ENCODE results near the gene CUEDC2.

CUEDC2 gene

GRCh38 chr10:102432162-102432950 is at the start of gene CUEDC2:
Gene CUEDC2 (minus strand): TSS chr10:102432574. CDS start chr10:102425188, 7,386 bp downstream.
- in situ Hi-C loops (cut with HindIII; ENCODE audit: low pct_unique_long_range_greater_than_20kb, low sequenced_read_pairs), result no loop called here
- TF ChIP-seq JUND (IDR thresholded peaks at IDR 0.05; ENCODE audit: low read depth), result no peak
- peak; percentile 96 to 99 for DNase-seq (ENCODE audit: low read depth in 1 of 2, low spot score in 1 of 2)

- no peak for TF ChIP-seq JUND (IDR thresholded peaks at IDR 0.05; ENCODE audit: low read depth)
- in situ Hi-C loops (cut with HindIII; ENCODE audit: low pct_unique_long_range_greater_than_20kb, low sequenced_read_pairs), result no loop called here
- DNase-seq (ENCODE audit: low read depth in 1 of 2, low spot score in 1 of 2), result no peak
These were observed 48.0 kb upstream of the CUEDC2 start for GRCh38 chr10:102480396-102480795.

- in situ Hi-C loops (cut with HindIII; ENCODE audit: low pct_unique_long_range_greater_than_20kb, low sequenced_read_pairs), result no loop called here
- DNase-seq (ENCODE audit: low read depth in 1 of 2, low spot score in 1 of 2), result no peak
- TF ChIP-seq JUND (IDR thresholded peaks at IDR 0.05; ENCODE audit: low read depth), result no peak
These were observed 47.3 kb upstream of the CUEDC2 start for GRCh38 chr10:102479651-102480050.

GRCh38 chr10:102476466-102477141 is 44.2 kb upstream of the CUEDC2 start:
- TF ChIP-seq JUND (IDR thresholded peaks at IDR 0.05; ENCODE audit: low read depth), result no peak
- in situ Hi-C loops (cut with HindIII; ENCODE audit: low pct_unique_long_range_greater_than_20kb, low sequenced_read_pairs), result no loop called here
- DNase-seq (ENCODE audit: low read depth in 1 of 2, low spot score in 1 of 2), result no peak

GRCh38 chr10:102475451-102476040 is 43.2 kb upstream of the CUEDC2 start:
- TF ChIP-seq JUND (IDR thresholded peaks at IDR 0.05; ENCODE audit: low read depth), result no peak
- no peak for DNase-seq (ENCODE audit: low read depth in 1 of 2, low spot score in 1 of 2)
- in situ Hi-C loops (cut with HindIII; ENCODE audit: low pct_unique_long_range_greater_than_20kb, low sequenced_read_pairs), result no loop called here

GRCh38 chr10:102473445-102474331 is 41.3 kb upstream of the CUEDC2 start:
- TF ChIP-seq JUND (IDR thresholded peaks at IDR 0.05; ENCODE audit: low read depth), result no peak
- in situ Hi-C loops (cut with HindIII; ENCODE audit: low pct_unique_long_range_greater_than_20kb, low sequenced_read_pairs), result no loop called here
- DNase-seq (ENCODE audit: low read depth in 1 of 2, low spot score in 1 of 2), result no peak

GRCh38 chr10:102470579-102471546 is 38.5 kb upstream of the CUEDC2 start:
- in situ Hi-C loops (cut with HindIII; ENCODE audit: low pct_unique_long_range_greater_than_20kb, low sequenced_read_pairs), result no loop called here
- DNase-seq (ENCODE audit: low read depth in 1 of 2, low spot score in 1 of 2), result no peak
- TF ChIP-seq JUND (IDR thresholded peaks at IDR 0.05; ENCODE audit: low read depth), result no peak

GRCh38 chr10:102468683-102469082 is 36.3 kb upstream of the CUEDC2 start:
- in situ Hi-C loops (cut with HindIII; ENCODE audit: low pct_unique_long_range_greater_than_20kb, low sequenced_read_pairs), result no loop called here
- DNase-seq (ENCODE audit: low read depth in 1 of 2, low spot score in 1 of 2), result no peak
- no peak for TF ChIP-seq JUND (IDR thresholded peaks at IDR 0.05; ENCODE audit: low read depth)

- no peak for DNase-seq (ENCODE audit: low read depth in 1 of 2, low spot score in 1 of 2)
- in situ Hi-C loops (cut with HindIII; ENCODE audit: low pct_unique_long_range_greater_than_20kb, low sequenced_read_pairs), result no loop called here
These were observed 35.6 kb upstream of the CUEDC2 start for GRCh38 chr10:102467971-102468438.

GRCh38 chr10:102467318-102467717 is 34.9 kb upstream of the CUEDC2 start:
- no peak for DNase-seq (ENCODE audit: low read depth in 1 of 2, low spot score in 1 of 2)
- no peak for TF ChIP-seq JUND (IDR thresholded peaks at IDR 0.05; ENCODE audit: low read depth)
- in situ Hi-C loops (cut with HindIII; ENCODE audit: low pct_unique_long_range_greater_than_20kb, low sequenced_read_pairs), result no loop called here

More at GRCh38 chr10:102467971-102468438, 35.6 kb upstream of the CUEDC2 start:
- no peak for TF ChIP-seq JUND (IDR thresholded peaks at IDR 0.05; ENCODE audit: low read depth)

- no peak for TF ChIP-seq JUND (IDR thresholded peaks at IDR 0.05; ENCODE audit: low read depth)
- DNase-seq (ENCODE audit: low read depth in 1 of 2, low spot score in 1 of 2), result no peak
- in situ Hi-C loops (cut with HindIII; ENCODE audit: low pct_unique_long_range_greater_than_20kb, low sequenced_read_pairs), result no loop called here
These were observed 33.1 kb upstream of the CUEDC2 start for GRCh38 chr10:102465466-102465865.
